ENCODE results near the gene ACO2. TPM values are rescaled to one million over a fixed set of nuclear protein-coding genes. Genes with fewer than 3 reads are reported as not detected.
"Not testable (repeated sequence)": the region's sequence is repeated elsewhere in the genome, so short reads cannot be mapped to it uniquely, and the experiment has no call there.

The ACO2 gene
- total RNA-seq (2014; rRNA removed; shearing (Covaris generic)), result 128 and 133 TPM in 2 replicates
- 180 and 200 TPM in 2 replicates for polyA plus RNA-seq (2015; cell fraction: cytosol; rRNA removed)
- polyA plus RNA-seq (2015; cell fraction: nucleus; rRNA removed), result 75.7 and 81.4 TPM in 2 replicates

- in situ Hi-C loops (cut with HindIII; ENCODE audit: low pct_unique_long_range_greater_than_20kb, low sequenced_read_pairs), result no loop called here
- DNase-seq (ENCODE audit: low read depth, low spot score), result peak; percentile 99
Measured at GRCh38 chr22:41468381-41469217, at the start of gene ACO2, which contains the start of gene PHF5A. Gene ACO2 (plus strand): TSS chr22:41469117. CDS start chr22:41469147, 30 bp downstream. Gene PHF5A (minus strand): TSS chr22:41468692. CDS start chr22:41468653, 39 bp downstream.

GRCh38 chr22:41425660-41426365, 43.1 kb upstream of the ACO2 start:
- in situ Hi-C loops (cut with HindIII; ENCODE audit: low pct_unique_long_range_greater_than_20kb, low sequenced_read_pairs), result no loop called here
- DNase-seq (ENCODE audit: low read depth, low spot score), result no peak

GRCh38 chr22:41429232-41429950, 39.5 kb upstream of the ACO2 start:
- DNase-seq (ENCODE audit: low read depth, low spot score), result no peak

GRCh38 chr22:41429951-41430332, 39.0 kb upstream of the ACO2 start:
- in situ Hi-C loops (cut with HindIII; ENCODE audit: low pct_unique_long_range_greater_than_20kb, low sequenced_read_pairs), result no loop called here
- DNase-seq (ENCODE audit: low read depth, low spot score), result no peak

More at GRCh38 chr22:41429232-41429950, 39.5 kb upstream of the ACO2 start:
- in situ Hi-C loops (cut with HindIII; ENCODE audit: low pct_unique_long_range_greater_than_20kb, low sequenced_read_pairs), result no loop called here

GRCh38 chr22:41431656-41432055, 37.3 kb upstream of the ACO2 start:
- no peak for DNase-seq (ENCODE audit: low read depth, low spot score)
- in situ Hi-C loops (cut with HindIII; ENCODE audit: low pct_unique_long_range_greater_than_20kb, low sequenced_read_pairs), result no loop called here

- DNase-seq (ENCODE audit: low read depth, low spot score), result peak; percentile 53
Measured at GRCh38 chr22:41433480-41433879, 35.4 kb upstream of the ACO2 start.

GRCh38 chr22:41434361-41435003, 34.4 kb upstream of the ACO2 start:
- DNase-seq (ENCODE audit: low read depth, low spot score); in situ Hi-C loops (cut with HindIII; ENCODE audit: low pct_unique_long_range_greater_than_20kb, low sequenced_read_pairs): not testable (repeated sequence)

More at GRCh38 chr22:41433480-41433879, 35.4 kb upstream of the ACO2 start:
- in situ Hi-C loops (cut with HindIII; ENCODE audit: low pct_unique_long_range_greater_than_20kb, low sequenced_read_pairs), result not testable (repeated sequence)

GRCh38 chr22:41435560-41435959, 33.4 kb upstream of the ACO2 start:
- no peak for DNase-seq (ENCODE audit: low read depth, low spot score)
- in situ Hi-C loops (cut with HindIII; ENCODE audit: low pct_unique_long_range_greater_than_20kb, low sequenced_read_pairs), result no loop called here

GRCh38 chr22:41436322-41437113, 32.4 kb upstream of the ACO2 start:
- no peak for DNase-seq (ENCODE audit: low read depth, low spot score)
- in situ Hi-C loops (cut with HindIII; ENCODE audit: low pct_unique_long_range_greater_than_20kb, low sequenced_read_pairs), result no loop called here

GRCh38 chr22:41437198-41437597, 31.7 kb upstream of the ACO2 start:
- DNase-seq (ENCODE audit: low read depth, low spot score), result no peak
- in situ Hi-C loops (cut with HindIII; ENCODE audit: low pct_unique_long_range_greater_than_20kb, low sequenced_read_pairs), result no loop called here

GRCh38 chr22:41440511-41440910, 28.4 kb upstream of the ACO2 start:
- in situ Hi-C loops (cut with HindIII; ENCODE audit: low pct_unique_long_range_greater_than_20kb, low sequenced_read_pairs); DNase-seq (ENCODE audit: low read depth, low spot score): not testable (repeated sequence)

- peak; percentile 66 for DNase-seq (ENCODE audit: low read depth, low spot score)
- in situ Hi-C loops (cut with HindIII; ENCODE audit: low pct_unique_long_range_greater_than_20kb, low sequenced_read_pairs), result no loop called here
Measured at GRCh38 chr22:41442240-41442792, 26.6 kb upstream of the ACO2 start.

- in situ Hi-C loops (cut with HindIII; ENCODE audit: low pct_unique_long_range_greater_than_20kb, low sequenced_read_pairs), result no loop called here
- DNase-seq (ENCODE audit: low read depth, low spot score), result peak; percentile 99
Measured at GRCh38 chr22:41444360-41445128, 24.4 kb upstream of the ACO2 start.

GRCh38 chr22:41445129-41446056, 23.5 kb upstream of the ACO2 start:
- in situ Hi-C loops (cut with HindIII; ENCODE audit: low pct_unique_long_range_greater_than_20kb, low sequenced_read_pairs), result no loop called here

GRCh38 chr22:41446057-41446501, 22.8 kb upstream of the ACO2 start:
- in situ Hi-C loops (cut with HindIII; ENCODE audit: low pct_unique_long_range_greater_than_20kb, low sequenced_read_pairs), result no loop called here
- no peak for DNase-seq (ENCODE audit: low read depth, low spot score)

More at GRCh38 chr22:41445129-41446056, 23.5 kb upstream of the ACO2 start:
- no peak for DNase-seq (ENCODE audit: low read depth, low spot score)
